Breast epithelium (tissue), 4 donors: ENCODE data around the gene NRIP1. TPM values are rescaled to one million over a fixed set of nuclear protein-coding genes. Genes with fewer than 3 reads are reported as not detected.

Source experiments
- DNase-seq, 2 donors: peaks; one replicate each; pipeline ENCODE4 v3.0.0-alpha.2; 2019; ENCODE audit warnings: low spot score in 2 of 2
- H3K27ac ChIP-seq, 2 donors: fragments of 200-600 bp; sonication (generic) in 1 of 2; one replicate each; pipeline ENCODE4 v1.5.1; 2016 to 2019; ENCODE audit warnings: mild to moderate bottlenecking in 1 of 2
- H3K27me3 ChIP-seq, 2 donors: fragments of 200-600 bp; sonication (generic) in 1 of 2; one replicate each; pipeline versions ENCODE4 v1.5.1 to v1.6.0; 2017 to 2019; ENCODE audit warnings: control low read depth in 1 of 2, mild to moderate bottlenecking in 1 of 2
- H3K36me3 ChIP-seq: fragments of 200-600 bp; one replicate; pipeline ENCODE4 v1.5.1; 2019
- H3K4me1 ChIP-seq, 2 donors: fragments of 200-600 bp; sonication (generic); one replicate each; pipeline ENCODE4 v1.5.1; 2016 to 2019; ENCODE audit warnings: control low read depth in 1 of 2
- H3K4me3 ChIP-seq, 3 donors: fragments of 200-600 bp; sonication (generic); 1 replicate in 2 of 3; 2 replicates in 1 of 3; pipeline ENCODE4 v1.5.1; 2016 to 2019; ENCODE audit warnings: mild to moderate bottlenecking in 3 of 3, moderate library complexity in 2 of 3
- H3K9me3 ChIP-seq, 2 donors: fragments of 200-600 bp; sonication (generic) in 1 of 2; one replicate each; pipeline ENCODE4 v1.5.1; 2016 to 2019; ENCODE audit warnings: control low read depth in 1 of 2
- POLR2A ChIP-seq: fragments of 450-650 bp; IDR thresholded peaks from one replicate; pipeline ENCODE4 v1.6.1; 2016; ENCODE audit warnings: antibody characterized with exemption, mild to moderate bottlenecking, moderate library complexity
- POLR2AphosphoS5 ChIP-seq, 3 donors: sonication (generic); formaldehyde crosslinking; IDR thresholded peaks; one replicate each; pipeline ENCODE4 v1.6.1; 2017; ENCODE audit warnings: antibody characterized with exemption in 3 of 3
- intact Hi-C: fragments of 100-400 bp; cut with DNase I; formaldehyde crosslinking; loops from one replicate; pipeline ENCODE4 v1.15.1; 2023; ENCODE audit warnings: low total_unique reads
- total RNA-seq, 3 donors: library from RNA; depleted of rRNA; stranded (reverse); fragments of >200 nt; gene quantifications; one replicate each; pipeline ENCODE4 v1.1.0, GENCODE V29; 2016
- TF ChIP-seq, protein P1 (sequence below), 3 donors: fragments of 450-650 bp; IDR thresholded peaks; one replicate each; pipeline ENCODE4 v1.5.1; 2016 to 2017; ENCODE audit warnings: antibody characterized with exemption in 3 of 3, mild to moderate bottlenecking in 3 of 3, moderate library complexity in 3 of 3

The NRIP1 gene
- total RNA-seq, 3 donors from 2014 or later, result 82.0 to 121 (median 105) TPM

GRCh38 chr21:14981246-14981645, 83.6 kb downstream of the NRIP1 start:
- H3K27ac ChIP-seq, result no peak overlapping the region
- no peak overlapping the region for H3K4me3 ChIP-seq
- TF ChIP-seq POLR2A, result no peak
- TF ChIP-seq, protein P1, sequence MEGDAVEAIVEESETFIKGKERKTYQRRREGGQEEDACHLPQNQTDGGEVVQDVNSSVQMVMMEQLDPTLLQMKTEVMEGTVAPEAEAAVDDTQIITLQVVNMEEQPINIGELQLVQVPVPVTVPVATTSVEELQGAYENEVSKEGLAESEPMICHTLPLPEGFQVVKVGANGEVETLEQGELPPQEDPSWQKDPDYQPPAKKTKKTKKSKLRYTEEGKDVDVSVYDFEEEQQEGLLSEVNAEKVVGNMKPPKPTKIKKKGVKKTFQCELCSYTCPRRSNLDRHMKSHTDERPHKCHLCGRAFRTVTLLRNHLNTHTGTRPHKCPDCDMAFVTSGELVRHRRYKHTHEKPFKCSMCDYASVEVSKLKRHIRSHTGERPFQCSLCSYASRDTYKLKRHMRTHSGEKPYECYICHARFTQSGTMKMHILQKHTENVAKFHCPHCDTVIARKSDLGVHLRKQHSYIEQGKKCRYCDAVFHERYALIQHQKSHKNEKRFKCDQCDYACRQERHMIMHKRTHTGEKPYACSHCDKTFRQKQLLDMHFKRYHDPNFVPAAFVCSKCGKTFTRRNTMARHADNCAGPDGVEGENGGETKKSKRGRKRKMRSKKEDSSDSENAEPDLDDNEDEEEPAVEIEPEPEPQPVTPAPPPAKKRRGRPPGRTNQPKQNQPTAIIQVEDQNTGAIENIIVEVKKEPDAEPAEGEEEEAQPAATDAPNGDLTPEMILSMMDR (IDR thresholded peaks at IDR 0.05), result no peak
- TF ChIP-seq POLR2AphosphoS5 (IDR thresholded peaks at IDR 0.05), result no peak
- no peaks in the 10 kb centered on the region for H3K9me3 ChIP-seq
- H3K4me1 ChIP-seq, result no peaks in the 10 kb centered on the region
- intact Hi-C loops, result no loop called here
- DNase-seq, result no peak
- H3K27me3 ChIP-seq, result no peaks in the 10 kb centered on the region
- H3K36me3 ChIP-seq, result no peaks in the 10 kb centered on the region

GRCh38 chr21:14979264-14979663, 85.5 kb downstream of the NRIP1 start:
- no peaks in the 10 kb centered on the region for H3K27me3 ChIP-seq
- H3K4me3 ChIP-seq, result no peak overlapping the region
- H3K4me1 ChIP-seq, result no peaks in the 10 kb centered on the region
- DNase-seq, result no peak
- H3K9me3 ChIP-seq, result no peaks in the 10 kb centered on the region
- TF ChIP-seq, protein P1 (IDR thresholded peaks at IDR 0.05), result no peak
- TF ChIP-seq POLR2A (no peak), POLR2AphosphoS5 (IDR thresholded peaks at IDR 0.05) (no peak)
- no peak overlapping the region for H3K27ac ChIP-seq
- intact Hi-C loops, result no loop called here
- H3K36me3 ChIP-seq, result no peaks in the 10 kb centered on the region

GRCh38 chr21:14977814-14978213, 87.0 kb downstream of the NRIP1 start:
- no peak for DNase-seq
- H3K9me3 ChIP-seq, result no peaks in the 10 kb centered on the region
- no peaks in the 10 kb centered on the region for H3K27me3 ChIP-seq
- H3K4me3 ChIP-seq, result no peak overlapping the region
- H3K27ac ChIP-seq, result no peak overlapping the region
- no peaks in the 10 kb centered on the region for H3K36me3 ChIP-seq
- intact Hi-C loops, result no loop called here
- no peak for TF ChIP-seq POLR2AphosphoS5 (IDR thresholded peaks at IDR 0.05)
- TF ChIP-seq POLR2A, result no peak
- TF ChIP-seq, protein P1 (IDR thresholded peaks at IDR 0.05), result no peak
- H3K4me1 ChIP-seq, result no peaks in the 10 kb centered on the region

DNA sequence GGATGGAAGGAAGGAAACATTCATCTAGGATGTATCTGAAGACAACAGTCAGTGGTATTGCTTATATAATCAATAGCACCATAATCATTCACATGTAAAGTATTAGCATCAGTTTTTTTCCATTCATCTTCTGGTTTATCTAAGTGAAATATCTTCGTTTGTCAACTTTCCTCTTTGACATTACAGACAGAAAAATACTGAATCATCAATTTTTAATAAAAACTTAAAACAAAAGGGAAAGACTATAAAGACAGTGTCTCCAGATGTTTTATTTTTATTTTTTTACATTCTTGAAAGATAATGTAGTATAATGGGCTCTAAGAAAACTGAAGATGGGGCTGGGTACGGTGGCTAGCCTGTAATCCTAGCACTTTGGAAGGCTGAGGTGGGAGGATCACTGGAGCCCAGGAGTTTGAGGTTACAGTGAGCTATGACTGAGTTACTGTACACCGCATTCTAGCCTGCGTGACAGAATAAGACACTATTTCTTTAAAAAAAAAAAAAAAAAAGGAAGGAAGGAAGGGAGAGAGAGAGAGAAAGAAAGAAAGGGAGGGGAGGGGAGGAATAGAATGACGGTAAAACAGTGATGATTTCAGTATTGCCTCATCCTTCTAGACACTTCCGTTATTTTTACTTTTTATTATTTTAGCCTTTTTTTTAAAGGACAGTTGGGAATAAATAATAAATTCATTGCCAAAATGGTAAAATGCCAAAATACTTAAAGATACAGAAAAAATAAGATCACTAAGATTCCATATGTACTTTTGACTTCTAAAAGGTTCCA, 89.5 kb downstream of the NRIP1 start:
- H3K9me3 ChIP-seq, result no peaks in the 10 kb centered on the region
- TF ChIP-seq POLR2AphosphoS5 (IDR thresholded peaks at IDR 0.05), result no peak
- no peak for TF ChIP-seq POLR2A
- TF ChIP-seq, protein P1 (IDR thresholded peaks at IDR 0.05), result no peak

GRCh38 chr21:14972678-14973077, 92.1 kb downstream of the NRIP1 start:
- H3K4me1 ChIP-seq, result no peaks in the 10 kb centered on the region
- intact Hi-C loops, result no loop called here
- no peaks in the 10 kb centered on the region for H3K36me3 ChIP-seq
- no peak for DNase-seq
- TF ChIP-seq POLR2A (no peak), POLR2AphosphoS5 (IDR thresholded peaks at IDR 0.05) (no peak)
- TF ChIP-seq, protein P1 (IDR thresholded peaks at IDR 0.05), result no peak
- H3K27ac ChIP-seq, result no peak overlapping the region
- H3K4me3 ChIP-seq, result no peak overlapping the region
- H3K27me3 ChIP-seq, result no peaks in the 10 kb centered on the region
- H3K9me3 ChIP-seq, result no peaks in the 10 kb centered on the region

More for the DNA sequence above, 89.5 kb downstream of the NRIP1 start:
- DNase-seq, result no peak
- H3K4me1 ChIP-seq, result no peaks in the 10 kb centered on the region
- H3K27ac ChIP-seq, result no peak overlapping the region
- no peaks in the 10 kb centered on the region for H3K27me3 ChIP-seq
- H3K4me3 ChIP-seq, result no peak overlapping the region
- intact Hi-C loops, result no loop called here
- no peaks in the 10 kb centered on the region for H3K36me3 ChIP-seq
